ENCODE results near the gene NAP1L1. TPM values are rescaled to one million over a fixed set of nuclear protein-coding genes. Genes with fewer than 3 reads are reported as not detected.

Gene NAP1L1
- total RNA-seq, 1 donor from 2014 or later: 504 TPM

DNA sequence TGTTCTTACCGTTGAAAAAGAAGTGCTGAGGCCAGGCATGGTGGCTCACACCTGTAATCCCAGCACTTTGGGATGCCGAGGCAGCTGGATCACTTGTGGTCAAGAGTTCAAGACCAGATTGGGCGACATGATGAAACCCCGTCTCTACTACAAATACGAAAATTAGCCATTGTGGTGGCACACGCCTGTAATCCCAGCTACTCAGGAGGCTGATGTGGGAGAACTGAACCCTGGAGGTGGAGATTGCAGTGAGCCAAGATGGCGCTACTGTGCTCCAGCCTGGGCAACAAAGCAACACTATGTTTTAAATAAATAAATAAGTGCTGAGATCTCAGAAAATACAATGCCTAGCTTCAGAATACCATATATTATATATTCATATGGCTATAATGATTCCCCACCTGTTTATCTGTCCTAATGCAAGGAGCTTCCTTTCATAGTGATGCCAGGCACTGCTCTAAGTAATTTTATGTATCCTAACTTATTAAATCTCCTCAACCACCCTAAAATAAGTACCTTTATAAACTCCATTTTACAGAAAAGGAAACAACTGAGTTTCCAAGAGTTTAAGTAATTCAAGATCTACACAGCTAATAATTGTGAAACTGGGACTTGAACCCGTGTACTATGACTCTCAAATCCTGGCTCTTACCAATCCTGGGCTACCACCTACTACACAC lies 60.2 kb downstream of the NAP1L1 start:
- intact Hi-C loops (cut with micrococcal nuclease): no loop called here

DNA sequence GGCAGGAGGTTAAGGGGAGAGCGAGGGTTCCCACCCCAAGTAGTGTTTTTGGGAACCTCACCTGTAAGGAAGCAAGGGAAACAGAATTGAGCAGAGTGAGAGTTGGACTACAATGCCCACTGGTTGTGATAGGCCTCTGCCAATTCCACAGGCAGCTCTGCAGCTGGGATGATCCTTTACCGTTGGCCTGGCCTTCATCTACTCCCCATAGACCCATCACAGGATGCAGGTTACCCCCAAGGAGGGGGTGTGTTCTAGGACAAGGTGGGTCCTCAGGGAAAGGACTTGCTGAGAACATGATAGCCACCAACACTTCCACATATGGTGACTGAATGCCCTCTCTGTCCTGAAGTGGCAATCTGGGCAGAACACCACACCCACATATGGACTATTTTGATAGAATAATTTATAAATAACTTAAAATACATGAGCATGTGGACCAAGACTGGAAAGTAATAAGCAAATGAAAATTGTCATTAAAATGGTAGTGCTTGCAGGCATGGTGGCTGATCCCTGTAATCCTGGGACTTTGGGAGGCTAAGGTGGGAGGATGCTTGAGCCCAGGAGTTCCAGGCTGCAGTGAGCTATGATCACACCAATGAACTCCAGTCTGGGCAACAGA lies 61.3 kb downstream of the NAP1L1 start:
- intact Hi-C loops (cut with micrococcal nuclease): no loop called here

DNA sequence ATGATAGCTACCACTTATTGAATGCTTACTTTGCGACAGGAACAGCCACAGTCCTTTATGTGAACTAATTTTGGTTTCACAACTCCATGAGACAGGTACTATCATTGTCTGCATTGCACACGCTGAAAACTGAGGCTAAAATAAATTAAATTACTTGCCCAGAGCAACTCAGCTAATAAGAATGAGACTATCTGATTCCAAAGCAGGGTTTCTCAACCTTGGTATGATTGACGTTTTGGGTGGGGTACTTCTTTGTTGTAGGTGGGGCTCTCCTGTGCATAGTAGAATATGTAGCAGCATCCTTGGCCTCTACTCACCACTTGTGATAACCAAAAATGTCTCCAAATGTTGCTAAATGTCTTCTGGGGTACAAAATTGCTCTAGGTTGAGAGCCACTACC lies 62.0 kb downstream of the NAP1L1 start:
- intact Hi-C loops (cut with micrococcal nuclease): no loop called here

DNA sequence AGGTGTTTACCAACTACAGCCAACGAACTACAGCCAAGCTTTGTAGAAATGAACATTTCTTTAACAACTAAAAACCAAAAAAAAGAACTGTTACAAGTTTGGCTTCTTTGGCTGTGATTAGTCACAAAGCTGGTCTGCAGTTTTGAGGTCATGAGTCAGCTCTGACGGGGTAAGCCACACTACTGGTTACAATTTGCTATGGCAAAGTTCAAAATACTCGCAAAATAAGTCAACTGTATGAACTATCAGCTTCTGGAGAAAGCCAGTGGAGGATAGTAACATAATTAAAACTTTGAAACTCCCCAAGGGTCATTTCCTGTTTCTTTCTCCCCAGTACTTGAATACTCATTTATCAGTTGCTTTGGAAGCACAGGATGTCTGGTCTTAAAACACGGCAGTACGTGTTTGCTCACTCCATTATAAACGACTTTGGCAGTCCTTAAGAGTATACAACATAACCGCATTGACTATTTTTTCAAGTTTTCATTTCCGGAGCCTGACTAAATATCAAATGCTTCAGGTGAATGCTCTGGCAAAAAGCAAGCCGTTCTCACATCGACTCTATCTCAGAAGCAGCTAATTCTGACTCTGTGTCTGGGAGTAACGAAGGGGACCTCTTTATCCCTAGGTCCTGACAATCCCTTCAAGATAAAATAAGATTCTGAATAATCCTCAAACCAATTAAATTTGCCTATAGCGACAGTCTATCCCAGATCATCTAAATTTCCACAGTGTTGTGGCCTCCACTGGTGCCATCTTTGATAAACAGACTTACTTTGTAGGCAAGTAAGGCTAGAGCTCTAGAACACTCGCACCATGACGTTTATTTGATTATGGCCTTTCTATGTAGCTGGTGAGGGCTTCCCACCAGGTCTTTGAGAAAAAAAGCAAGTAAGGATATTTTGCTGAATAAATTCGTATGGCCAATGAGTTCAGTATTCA lies 63.5 kb downstream of the NAP1L1 start:
- intact Hi-C loops (cut with micrococcal nuclease): loop anchor here (1.0 kb wide), 5 partner anchors 10 to 87 kb away; partner anchors contain the start of gene PHLDA1

DNA sequence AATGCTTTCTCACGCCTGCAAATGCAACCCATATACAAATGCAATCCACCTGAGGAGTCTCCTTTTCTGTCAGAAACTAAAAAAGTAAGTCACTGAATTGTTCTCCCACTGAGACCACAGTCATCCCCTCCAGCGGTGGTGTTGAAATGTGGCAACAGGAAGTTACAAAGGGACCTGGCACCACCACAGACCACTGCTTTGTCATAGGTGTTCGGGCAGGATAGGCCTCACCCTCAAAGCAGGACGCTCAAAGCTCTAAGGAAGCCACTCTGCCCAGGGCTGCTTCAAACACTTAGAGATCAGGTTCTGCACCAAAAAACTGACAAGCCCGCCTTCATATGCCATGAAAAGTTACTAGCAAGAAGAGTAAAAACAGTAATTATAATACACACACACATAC lies 64.2 kb downstream of the NAP1L1 start:
- intact Hi-C loops (cut with micrococcal nuclease): loop anchor here (1.0 kb wide), 5 partner anchors 11 to 86 kb away; partner anchors contain the start of gene PHLDA1

DNA sequence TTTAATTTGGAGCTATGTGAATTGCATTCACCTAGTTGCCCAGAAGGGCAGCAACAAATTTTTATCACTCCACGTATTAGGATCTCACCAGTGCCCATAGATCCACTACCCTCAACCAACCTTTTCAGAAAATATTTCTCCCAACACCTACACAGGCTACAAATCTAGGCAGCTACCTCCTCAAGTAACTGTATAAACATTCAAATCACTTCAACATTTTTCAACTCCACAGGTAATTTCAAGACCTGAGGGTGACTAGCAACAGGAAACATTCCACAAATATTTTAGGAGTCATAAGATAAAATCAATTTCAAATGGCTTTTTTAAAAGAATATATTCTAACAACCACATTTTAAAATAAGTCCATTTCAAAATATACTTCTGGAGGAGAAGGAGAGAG lies 65.8 kb downstream of the NAP1L1 start:
- intact Hi-C loops (cut with micrococcal nuclease): no loop called here

DNA sequence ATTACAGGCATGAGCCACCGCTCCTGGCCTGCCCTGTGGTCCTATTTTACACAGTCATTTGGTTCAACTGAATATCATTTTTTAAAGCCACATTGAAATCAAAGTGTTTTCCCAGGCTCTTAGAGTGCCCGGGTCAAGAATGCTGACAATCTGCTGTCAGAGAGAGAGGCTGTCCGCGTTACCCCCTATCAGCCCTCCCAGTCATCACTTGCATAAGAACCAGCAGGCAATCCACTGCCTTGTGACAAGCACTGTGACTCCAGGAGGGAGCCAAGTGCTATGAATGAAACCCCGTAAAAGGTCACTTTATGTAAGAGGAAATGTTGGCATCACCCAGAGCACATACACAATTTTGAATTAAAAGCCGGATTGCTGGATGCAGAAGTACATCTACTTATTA lies 66.4 kb downstream of the NAP1L1 start:
- intact Hi-C loops (cut with micrococcal nuclease): no loop called here

DNA sequence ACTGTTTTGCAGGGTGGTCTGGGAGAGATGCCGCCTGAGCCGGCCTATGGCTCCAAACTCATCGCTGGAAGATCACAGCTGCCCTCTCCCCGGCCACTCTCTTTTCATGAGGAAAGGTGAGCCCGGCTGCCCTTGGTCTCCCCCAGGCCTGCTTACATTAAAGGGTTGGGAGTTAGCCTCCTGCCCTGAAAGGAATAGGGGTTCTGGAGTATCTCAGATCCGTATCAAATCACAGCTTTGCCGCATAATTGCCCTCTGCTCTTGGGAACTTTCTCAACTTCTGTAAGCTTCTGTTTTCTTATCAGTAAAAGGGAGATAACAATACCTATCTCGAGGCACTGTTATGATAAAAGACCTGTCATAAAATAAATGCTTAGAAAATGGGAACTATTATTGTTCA lies 70.5 kb downstream of the NAP1L1 start:
- intact Hi-C loops (cut with micrococcal nuclease): no loop called here

DNA sequence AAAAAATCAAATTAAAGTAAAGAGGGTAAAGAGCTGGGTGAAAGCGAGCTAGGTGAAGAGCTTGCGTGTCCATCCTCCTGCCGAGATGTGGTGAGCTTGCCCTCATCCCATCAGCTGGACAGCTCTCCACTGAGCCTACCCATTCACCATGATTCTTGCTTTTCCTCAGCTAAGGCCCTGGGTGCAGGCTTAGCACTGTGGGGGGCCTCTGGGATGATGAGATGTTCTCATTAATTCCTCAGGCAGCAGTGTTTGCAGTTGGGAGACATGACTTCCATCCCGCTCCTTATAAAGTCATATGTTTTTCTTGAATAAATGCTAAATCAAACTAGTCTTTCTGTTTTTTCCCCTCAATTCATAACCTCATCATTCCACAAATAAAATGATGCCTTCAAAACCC lies 70.9 kb downstream of the NAP1L1 start:
- intact Hi-C loops (cut with micrococcal nuclease): no loop called here

DNA sequence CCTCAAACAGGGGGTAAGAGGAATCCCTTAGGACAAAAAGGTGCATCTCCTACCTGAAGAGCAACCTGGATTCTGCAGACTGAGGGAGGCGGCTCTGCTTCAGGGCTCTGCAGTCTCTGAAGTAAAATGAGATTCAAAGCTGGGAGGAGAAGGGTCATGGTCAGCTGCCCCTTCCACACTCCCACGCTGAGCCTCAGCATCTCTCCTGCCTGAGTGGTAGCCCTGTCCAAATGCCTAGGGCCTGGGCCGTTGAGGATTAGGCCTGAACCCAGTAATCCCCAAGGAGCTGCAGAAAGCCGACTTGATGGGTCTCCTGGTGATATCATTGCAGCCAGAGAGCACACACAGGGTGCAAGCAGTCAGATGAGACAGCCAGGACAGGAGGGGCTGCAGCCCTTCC lies 71.8 kb downstream of the NAP1L1 start:
- intact Hi-C loops (cut with micrococcal nuclease): no loop called here

DNA sequence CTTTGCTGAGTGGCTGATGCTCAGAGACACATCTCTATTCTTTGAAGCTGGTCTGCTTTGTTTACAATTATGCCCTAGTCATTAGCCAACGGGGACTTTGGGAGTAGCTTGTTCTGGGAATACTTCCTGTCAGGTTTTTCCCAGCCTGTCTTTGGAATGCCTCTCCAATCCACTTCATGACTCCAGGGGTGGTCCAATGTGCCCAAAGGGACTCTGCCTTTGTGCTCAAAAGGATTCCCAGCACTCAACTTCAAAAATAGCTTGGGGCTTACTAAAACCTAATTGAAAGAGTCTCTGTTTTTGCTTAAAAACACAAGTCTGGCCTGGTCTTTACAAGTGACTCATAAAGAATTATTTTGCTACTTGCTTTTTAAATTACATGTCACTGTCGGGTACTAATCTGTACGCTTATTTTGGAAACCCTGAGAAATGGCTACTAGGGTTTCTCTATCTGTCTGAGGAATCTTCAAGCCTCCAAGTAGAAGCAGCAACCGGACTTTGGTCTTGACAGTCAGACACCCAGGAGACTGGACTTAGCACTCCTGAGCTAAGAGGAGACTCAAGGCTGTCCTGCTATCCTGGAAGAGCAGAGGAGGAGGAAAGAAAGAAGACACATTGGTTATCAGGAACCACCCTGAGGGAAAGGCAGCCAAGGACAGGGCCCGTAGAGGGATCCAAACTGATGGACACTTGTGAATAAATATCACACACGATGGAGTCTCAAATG lies 73.6 kb downstream of the NAP1L1 start:
- intact Hi-C loops (cut with micrococcal nuclease): no loop called here

DNA sequence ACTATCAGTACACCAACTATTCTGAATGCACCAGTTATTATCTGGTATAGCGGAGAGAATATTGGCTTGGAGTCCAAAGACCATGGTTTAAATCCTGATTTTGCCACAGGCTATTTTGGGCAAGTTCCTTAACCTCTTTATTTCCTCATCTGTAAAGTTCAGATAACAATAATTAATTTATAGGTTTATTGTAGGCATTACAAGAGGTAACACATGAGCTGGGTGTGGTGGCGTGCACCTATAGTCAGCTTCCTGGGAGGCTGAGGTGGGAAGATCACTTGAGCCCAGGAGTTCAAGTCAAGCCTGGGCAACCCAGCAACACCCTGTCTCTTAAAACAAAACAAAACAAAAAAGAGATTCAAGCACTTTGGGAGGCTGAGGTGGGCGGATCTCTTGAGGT lies 76.1 kb downstream of the NAP1L1 start:
- intact Hi-C loops (cut with micrococcal nuclease): no loop called here

DNA sequence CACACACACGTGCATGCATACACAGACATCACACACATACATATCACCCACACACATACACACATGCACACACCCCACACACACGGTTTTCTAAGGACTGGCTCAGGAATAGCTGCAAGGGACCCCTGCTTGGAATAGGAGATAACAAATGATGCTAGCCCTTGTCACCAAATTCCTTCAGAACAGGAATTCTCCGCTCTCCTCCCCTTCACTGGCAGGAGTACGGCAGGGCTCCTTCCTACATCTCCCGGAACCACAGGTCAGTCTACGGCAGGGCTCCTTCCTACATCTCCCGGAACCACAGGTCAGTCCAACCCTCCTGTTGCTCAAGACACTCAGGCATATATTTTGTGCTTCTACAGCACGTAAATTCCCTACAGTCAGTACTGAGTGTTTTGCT lies 76.8 kb downstream of the NAP1L1 start:
- intact Hi-C loops (cut with micrococcal nuclease): no loop called here

DNA sequence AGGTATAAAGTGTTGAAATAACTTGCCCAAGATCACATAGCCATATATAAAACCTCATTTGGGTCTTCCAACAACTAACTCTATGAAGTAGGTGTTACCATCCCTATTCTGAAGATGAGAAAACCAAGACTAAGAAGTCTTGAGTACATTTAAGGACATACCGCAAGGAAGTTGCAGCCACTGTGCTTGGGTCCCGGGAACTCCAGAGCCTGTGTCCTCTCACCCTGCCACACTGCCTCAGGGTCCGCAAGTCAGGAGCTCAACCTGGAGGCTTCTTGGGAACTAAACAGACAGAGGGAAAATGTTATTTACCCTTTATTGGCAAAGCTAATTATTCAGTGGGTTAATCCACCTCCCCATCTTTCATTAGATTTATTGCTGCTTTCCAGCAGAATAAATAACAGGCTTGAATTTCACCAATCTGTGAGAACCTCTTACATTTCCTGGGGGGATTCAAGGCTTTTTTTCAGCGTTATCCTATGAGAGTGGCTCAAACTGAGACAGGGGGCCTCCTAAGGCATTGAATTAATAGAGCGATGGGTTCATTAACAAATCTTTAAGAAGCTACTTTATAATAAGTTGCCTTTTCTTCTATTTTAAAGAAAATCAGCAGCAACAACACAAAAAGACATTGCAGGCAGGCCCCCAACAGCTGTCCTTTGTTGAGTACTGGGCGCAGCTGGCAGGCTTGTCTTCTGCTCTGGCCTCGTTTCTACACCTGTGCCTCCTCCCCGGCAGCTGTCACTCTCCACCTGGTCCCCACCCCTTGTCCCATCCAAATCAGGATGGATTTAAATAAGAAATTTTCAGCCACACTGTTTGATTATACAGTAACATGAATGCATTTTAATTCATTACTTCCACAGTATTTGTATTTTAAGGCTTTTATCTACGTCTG lies 78.2 kb downstream of the NAP1L1 start:
- intact Hi-C loops (cut with micrococcal nuclease): no loop called here

DNA sequence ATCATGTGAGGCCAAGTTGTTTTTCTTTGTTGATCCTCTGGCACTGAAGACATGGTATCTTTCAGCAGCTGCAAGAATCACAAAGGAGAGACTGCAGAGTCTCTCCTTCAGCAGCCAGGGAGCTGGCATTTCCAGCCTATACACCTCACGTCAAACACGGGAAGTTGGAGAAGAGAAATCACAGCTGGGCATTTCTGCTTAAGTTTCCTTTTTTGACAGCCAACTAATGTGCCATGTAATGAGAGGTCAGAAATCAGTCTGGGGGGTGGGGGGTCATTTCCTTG lies 81.2 kb downstream of the NAP1L1 start:
- intact Hi-C loops (cut with micrococcal nuclease): no loop called here

DNA sequence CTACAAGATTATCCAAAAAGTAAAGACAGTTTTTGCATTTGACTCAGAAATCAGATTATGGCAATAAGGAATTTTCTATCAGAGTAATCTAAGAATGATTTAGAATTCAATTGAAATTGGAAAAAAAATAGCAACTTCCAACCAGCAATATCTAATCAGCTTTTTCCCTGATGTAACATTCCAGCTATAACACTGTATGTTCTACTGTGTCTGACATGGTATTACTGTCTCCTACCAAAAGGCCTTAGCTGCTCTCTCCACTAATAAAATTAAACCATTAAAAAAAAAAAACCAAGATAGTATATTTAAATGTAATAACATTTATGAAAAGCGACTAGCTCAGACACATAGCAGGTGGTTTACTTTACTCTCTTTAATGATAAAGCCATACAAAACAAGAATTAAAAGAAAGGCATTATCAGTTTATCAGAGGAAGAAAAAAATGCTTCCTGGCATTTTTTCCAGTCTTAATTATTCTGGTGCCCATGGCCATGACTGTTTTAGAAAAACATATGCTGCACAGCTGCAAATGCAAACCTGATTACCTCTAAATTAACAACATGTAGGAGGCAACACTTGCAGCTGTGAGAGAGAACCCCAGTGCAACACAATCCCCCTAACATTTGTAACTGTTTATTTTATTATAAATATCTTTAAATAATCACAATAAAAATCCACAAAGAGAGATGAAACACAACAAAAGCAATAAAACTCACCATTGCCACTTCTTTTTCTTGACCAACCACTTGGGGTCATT lies 81.7 kb downstream of the NAP1L1 start:
- intact Hi-C loops (cut with micrococcal nuclease): no loop called here

DNA sequence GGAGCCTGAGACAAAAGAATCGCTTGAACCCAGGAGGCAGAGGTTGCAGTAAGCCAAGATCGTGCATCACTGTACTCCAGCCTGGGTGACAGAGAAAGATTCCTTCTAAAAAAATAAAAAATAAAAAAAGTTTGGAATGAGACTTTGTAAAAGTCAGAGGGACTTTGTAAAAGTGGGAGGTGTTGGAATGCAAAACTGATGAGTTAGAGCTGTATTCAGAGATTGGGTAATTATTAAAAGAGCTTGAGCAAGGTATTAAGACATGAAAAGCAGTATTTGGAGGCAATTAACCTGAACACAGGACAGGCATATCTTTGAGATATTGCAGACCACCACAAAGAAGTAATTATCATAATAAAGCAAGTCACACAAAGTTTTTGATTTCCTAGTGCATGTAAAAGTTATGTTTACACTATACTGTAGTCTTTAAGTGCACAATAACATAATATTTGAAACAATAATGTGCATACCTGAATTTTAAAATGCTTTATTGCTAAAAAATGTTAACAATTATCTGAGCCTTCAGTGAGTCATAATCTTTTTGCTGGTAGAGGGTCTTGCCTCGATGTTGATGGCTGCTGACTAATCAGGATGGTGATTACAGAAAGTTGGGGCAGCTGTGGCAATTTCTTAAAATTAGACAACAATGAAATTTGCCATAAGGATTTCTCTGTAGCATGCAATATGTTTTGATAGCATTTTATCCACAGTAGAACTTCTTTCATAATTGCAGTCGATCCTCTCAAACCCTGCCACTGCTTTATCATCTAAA lies 86.0 kb downstream of the NAP1L1 start:
- intact Hi-C loops (cut with micrococcal nuclease): no loop called here

DNA sequence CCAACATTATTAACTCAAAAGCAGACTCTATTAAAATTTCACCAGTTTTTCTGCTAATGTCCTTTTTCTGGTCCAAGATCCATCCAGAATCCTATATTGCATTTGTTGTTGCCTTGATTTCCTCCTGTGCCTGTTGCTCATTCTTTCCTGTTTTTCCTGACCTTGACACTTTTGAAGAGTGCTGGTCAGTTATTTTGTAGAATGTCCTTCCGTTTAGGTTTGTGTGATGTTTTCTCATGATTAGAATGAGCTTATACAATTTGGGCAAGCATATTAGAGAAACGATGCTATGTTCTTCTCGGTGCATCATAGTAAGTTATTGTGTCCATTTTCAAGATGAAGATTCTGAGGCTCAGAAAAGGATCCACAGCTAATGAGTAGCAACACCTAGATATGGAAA lies 86.8 kb downstream of the NAP1L1 start:
- intact Hi-C loops (cut with micrococcal nuclease): no loop called here

DNA sequence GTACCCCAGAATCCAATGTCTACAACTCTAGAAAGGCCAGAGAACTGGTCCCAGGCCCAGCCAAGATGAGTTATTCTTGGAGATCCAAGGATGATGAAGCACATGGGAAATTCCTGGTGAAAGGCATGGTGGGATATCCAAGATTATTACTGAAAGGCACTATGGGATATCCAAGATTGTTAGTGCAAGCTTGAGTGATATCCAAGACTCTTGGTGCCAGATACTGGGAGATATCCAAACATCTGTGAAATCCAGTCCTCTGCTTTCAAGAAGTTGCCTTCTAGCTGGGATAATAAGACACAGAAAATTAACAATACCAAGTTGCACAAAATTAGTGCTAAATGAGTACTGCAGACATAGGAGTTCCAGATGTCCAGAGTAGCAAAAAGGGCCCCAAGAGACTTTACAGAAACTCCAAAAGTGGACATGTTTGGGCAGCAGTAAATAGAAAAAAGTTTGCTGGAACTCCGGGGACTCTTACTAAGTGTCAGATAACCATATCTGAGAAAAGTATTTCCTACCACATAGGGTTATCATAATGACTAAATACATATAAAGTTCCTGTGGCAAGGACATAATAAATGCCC lies 87.5 kb downstream of the NAP1L1 start:
- intact Hi-C loops (cut with micrococcal nuclease): no loop called here
